ENCODE measurements around the gene HSPB8.

GRCh38 chr12:119211884-119212283 lies 33.2 kb downstream of the HSPB8 start:
- TF ChIP-seq POLR2AphosphoS5 (IDR thresholded peaks at IDR 0.05; ENCODE audit: borderline replicate concordance, low read depth, low read length) (no peak), EZH2 (IDR thresholded peaks at IDR 0.05) (no peak), FOXP2 (optimal IDR thresholded peaks at IDR 0.05; ENCODE audit: control extremely low read depth, extremely low read length, insufficient read depth) (no peak)
